Measurements from ENCODE around the gene ZNF519. TPM values are rescaled to one million over a fixed set of nuclear protein-coding genes. Genes with fewer than 3 reads are reported as not detected.
"Not testable (repeated sequence)": the region's sequence is repeated elsewhere in the genome, so short reads cannot be mapped to it uniquely, and the experiment has no call there.

Gene ZNF519
- 1 to 10 TPM in 3 of 4 donors, under 1 TPM in 1; 0.73 to 2.3 (median 2.0) TPM for total RNA-seq

DNA sequence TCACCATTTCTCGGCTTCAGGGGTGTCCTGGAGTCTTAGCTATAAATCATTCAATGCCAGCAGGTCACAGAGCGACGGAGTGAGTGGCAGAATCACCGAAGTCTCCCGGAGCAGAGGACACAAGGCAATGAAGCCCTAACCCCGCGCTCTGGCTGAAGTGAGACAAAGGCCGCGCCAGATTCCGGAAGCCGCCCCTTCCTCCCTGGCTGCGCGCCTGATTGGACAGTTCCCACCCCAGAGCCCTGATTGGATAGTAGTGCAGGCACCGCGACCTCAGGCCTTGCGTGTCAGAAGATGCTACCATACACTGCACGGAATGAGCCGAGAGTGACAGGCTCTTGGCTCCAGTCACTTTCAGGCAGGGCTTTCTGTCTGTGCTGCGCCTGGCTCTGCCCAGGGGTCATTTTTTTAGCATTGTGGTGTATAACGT lies at the start of gene ZNF519:
Gene ZNF519, minus strand, starts transcription at position 165 of the 430 bp plus-strand sequence. Its CDS starts 158 bp downstream, at position 7.
- H3K36me3 ChIP-seq; H3K4me1 ChIP-seq; intact Hi-C loops (cut with DNase I; ENCODE audit: low total_unique reads); in situ Hi-C loops (cut with MboI; ENCODE audit: low sequenced_read_pairs in 4 of 4); H3K27me3 ChIP-seq; H3K9me3 ChIP-seq: not testable (repeated sequence)
- DNase-seq = peak; percentile 92 to 95
- Histone ChIP-seq H3K27ac (peak within 1 kb of the TSS; percentile 6 to 81 (median 64)), H3K4me3 (peak within 1 kb of the TSS; percentile 60 to 82 (median 70))
- peak; percentile 100 for ATAC-seq

DNA sequence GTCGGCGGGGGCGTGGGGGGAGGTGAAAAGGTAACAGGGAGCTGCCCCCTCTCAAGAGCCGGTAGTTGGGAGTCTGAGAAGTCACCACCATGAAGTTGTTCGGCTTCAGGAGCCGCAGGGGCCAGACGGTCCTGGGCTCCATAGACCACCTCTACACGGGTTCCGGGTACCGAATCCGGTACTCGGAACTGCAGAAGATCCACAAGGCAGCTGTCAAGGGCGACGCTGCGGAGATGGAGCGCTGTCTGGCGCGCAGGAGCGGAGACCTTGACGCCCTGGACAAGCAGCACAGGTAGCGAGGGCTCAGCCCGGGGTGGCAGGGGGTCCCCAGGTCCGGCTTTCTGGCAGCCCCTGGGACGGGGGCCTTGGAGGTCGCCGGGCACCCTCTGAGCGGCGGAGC lies 47.1 kb upstream of the ZNF519 start:
- Histone ChIP-seq H3K36me3 (no peaks in the 10 kb centered on the region), H3K27ac (no peak overlapping the region), H3K4me1 (no peaks in the 10 kb centered on the region), H3K4me3 (peak overlapping the region; percentile 49 to 79 (median 65)), H3K9me3 (no peaks in the 10 kb centered on the region), H3K27me3 (no peaks in the 10 kb centered on the region)
- intact Hi-C loops (cut with DNase I; ENCODE audit: low total_unique reads) = no loop called here
- ATAC-seq (peak; percentile 12 to 37), DNase-seq (no peak)
- TF ChIP-seq POLR2A (IDR thresholded peaks at IDR 0.05) = no peak
- TF ChIP-seq, protein P1, sequence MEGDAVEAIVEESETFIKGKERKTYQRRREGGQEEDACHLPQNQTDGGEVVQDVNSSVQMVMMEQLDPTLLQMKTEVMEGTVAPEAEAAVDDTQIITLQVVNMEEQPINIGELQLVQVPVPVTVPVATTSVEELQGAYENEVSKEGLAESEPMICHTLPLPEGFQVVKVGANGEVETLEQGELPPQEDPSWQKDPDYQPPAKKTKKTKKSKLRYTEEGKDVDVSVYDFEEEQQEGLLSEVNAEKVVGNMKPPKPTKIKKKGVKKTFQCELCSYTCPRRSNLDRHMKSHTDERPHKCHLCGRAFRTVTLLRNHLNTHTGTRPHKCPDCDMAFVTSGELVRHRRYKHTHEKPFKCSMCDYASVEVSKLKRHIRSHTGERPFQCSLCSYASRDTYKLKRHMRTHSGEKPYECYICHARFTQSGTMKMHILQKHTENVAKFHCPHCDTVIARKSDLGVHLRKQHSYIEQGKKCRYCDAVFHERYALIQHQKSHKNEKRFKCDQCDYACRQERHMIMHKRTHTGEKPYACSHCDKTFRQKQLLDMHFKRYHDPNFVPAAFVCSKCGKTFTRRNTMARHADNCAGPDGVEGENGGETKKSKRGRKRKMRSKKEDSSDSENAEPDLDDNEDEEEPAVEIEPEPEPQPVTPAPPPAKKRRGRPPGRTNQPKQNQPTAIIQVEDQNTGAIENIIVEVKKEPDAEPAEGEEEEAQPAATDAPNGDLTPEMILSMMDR (IDR thresholded peaks at IDR 0.05 in 4 of 5, conservative IDR thresholded peaks at IDR 0.05 in 1 of 5) = no peak
- in situ Hi-C loops (cut with MboI; ENCODE audit: low sequenced_read_pairs in 4 of 4) = no loop called here

DNA sequence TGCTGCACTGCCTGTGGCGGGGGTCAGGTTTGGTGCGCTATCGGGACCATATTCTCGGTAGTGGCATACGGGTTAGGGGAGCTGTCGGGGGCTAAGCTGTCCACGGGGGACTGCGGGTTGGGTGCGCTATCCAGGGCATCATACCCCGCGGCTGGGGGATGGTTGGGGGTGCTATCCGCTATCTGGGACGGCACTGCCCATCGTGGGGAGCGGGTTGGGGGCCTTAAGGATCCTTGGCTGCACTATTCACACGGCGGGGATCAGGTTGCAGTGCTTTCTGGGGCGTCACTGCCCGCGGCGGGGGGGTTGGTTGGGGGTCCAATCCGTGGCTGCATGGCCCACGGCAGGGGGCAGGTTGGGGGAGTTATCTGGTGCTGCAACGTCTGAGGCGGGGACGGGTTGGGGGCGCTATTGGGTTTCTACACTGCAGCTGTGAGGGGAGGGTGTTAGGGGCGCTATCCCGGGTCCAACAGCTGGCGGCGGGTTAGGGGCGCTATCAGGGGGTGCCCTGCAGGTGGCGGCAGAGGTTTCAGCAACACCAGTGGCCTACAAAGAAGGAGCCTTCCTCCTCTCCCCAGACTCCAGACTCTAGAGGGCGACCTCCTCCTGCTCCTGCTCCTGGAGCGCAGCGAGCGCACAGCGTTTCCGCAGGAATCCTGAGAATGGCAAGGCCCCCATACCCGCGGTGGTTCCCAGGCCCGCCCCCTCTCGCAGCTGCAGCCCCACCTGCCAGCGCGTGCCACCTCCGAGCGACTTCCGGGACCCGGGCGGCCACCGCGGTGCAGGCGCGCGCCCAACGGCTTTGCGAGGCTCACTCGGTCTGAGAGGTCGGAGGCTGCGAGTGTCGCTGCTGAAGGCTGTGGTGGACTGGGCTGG lies 46.3 kb upstream of the ZNF519 start:
- H3K4me1 ChIP-seq; H3K9me3 ChIP-seq; H3K27me3 ChIP-seq; DNase-seq; H3K27ac ChIP-seq; intact Hi-C loops (cut with DNase I; ENCODE audit: low total_unique reads); in situ Hi-C loops (cut with MboI; ENCODE audit: low sequenced_read_pairs in 4 of 4); H3K36me3 ChIP-seq: not testable (repeated sequence)
- H3K4me3 ChIP-seq = peak overlapping the region; percentile 49 to 79 (median 65)
- TF ChIP-seq, protein P1 (IDR thresholded peaks at IDR 0.05 in 4 of 5, conservative IDR thresholded peaks at IDR 0.05 in 1 of 5) = peak; percentile 30 to 63 (median 46)
- peak; percentile 91 to 93 for ATAC-seq

DNA sequence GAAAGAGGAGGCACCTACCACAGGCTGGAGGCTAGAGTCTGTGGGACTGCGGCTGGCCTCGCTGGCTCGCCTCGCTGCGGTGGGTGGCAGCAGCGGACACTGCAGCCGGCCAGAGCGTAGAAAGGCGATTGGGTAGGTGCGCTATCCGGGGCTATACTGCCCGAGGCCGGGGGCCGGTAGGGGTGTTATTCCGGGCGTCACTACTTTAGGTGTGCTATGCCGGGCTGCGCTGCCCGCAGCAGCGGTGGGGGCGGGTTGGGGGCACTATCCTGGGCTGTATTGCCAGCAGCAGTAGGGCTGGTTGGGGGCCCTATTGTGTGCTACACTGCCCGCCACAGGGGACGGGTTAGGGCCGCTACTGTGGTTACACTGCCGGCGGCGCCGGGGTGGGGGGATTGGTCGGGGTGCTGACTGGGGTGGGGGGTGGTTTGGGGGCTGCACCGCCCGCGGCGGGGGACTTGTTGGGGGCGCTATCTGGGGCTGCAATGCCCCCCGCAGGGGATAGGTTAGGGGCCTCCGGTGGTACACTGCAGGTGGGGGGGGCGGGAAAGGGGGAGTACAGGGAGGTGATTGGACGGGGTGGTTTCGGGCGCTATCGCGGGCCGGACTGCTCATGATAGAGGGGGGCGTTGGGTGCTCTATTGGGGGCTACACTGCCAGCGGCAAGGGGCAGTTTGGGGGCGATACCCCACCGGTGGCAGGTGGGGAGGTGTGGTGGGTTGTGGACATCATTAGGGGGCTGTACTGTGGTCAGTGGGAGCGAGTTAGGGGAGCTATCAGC lies 45.5 kb upstream of the ZNF519 start:
- ATAC-seq; DNase-seq; in situ Hi-C loops (cut with MboI; ENCODE audit: low sequenced_read_pairs in 4 of 4); intact Hi-C loops (cut with DNase I; ENCODE audit: low total_unique reads); H3K36me3 ChIP-seq; H3K9me3 ChIP-seq; H3K27ac ChIP-seq; H3K4me1 ChIP-seq; H3K27me3 ChIP-seq; H3K4me3 ChIP-seq: not testable (repeated sequence)

DNA sequence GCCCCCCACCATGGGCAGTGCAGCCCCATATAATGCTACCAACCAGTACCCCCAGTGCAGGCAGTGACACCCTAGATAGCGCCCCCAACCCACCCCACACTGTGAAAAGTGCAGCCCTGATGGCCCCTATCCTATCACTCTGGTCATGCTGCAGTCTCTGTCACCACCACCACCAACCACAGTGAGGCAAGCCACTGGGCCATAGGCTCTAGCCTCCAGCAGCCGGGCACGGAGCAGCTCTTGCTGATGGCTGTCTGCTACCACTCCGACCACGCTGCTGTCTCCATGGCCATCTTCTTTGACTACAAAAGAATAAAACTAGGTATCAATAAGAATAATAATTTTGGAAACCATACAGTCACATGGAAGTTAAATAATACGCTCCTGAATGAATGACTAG lies 43.2 kb upstream of the ZNF519 start:
- H3K4me1 ChIP-seq; H3K27ac ChIP-seq; H3K9me3 ChIP-seq; H3K4me3 ChIP-seq; intact Hi-C loops (cut with DNase I; ENCODE audit: low total_unique reads); ATAC-seq; in situ Hi-C loops (cut with MboI; ENCODE audit: low sequenced_read_pairs in 4 of 4); H3K27me3 ChIP-seq; DNase-seq; H3K36me3 ChIP-seq: not testable (repeated sequence)

DNA sequence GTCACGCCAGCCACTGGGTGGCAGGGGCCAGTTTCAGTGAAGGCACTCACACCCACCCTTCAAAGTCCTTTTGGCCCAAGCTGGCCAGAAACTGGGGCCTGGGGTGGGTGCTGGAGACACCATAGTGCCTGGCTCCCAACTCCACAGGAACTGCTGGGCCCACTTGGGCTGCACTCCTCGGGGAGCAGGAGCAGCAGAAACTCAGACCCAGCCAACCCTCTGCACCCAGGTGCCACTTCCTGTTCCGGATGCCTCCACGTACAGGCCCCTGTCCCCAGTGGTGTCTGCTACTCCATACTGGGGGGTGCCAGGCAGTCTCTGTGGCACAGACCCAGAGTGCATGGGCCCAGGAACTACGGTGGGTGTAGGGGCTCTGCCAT lies 42.5 kb upstream of the ZNF519 start:
- intact Hi-C loops (cut with DNase I; ENCODE audit: low total_unique reads) = no loop called here
- Histone ChIP-seq H3K27ac (no peak overlapping the region), H3K27me3 (no peaks in the 10 kb centered on the region), H3K4me1 (no peaks in the 10 kb centered on the region), H3K36me3 (no peaks in the 10 kb centered on the region), H3K4me3 (no peak overlapping the region), H3K9me3 (no peaks in the 10 kb centered on the region)
- in situ Hi-C loops (cut with MboI; ENCODE audit: low sequenced_read_pairs in 4 of 4) = no loop called here
- ATAC-seq (no peak), DNase-seq (no peak)
- no peak for TF ChIP-seq POLR2A (IDR thresholded peaks at IDR 0.05)
- TF ChIP-seq, protein P1 (IDR thresholded peaks at IDR 0.05 in 4 of 5, conservative IDR thresholded peaks at IDR 0.05 in 1 of 5) = no peak

DNA sequence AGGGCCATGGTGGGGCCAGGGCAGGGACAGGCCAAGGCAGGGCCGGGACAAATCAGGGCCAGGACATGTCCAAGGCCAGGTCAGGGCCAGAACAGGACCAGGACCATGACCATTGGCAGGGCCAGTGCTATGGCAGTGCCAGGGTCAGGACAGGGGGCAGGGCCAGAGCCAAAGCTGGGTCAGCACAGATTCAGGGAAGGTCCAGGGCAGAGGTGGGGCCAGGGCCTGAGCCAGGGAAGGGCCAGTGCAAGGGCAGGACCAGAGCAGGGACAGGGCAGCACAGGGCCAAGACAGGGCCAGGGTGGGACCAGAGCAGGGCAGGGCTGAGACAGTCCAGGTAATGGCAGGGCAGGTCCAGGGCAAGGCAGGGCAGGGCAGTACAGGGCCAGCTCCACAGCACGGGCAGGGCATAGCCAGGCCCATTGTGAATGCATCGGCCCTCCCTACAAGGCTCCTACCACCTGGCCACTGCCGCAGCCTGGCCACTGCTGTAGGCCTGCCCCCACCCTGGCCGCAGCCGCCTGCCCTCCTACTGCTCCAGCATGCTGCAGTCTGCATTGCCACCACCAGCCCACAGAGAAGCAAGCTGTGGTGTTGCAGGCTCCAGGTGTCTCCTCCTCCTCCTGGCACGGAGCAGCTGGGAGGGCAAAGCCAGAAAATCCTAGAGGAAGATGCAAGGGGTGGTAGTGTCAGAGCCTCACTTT lies 41.9 kb upstream of the ZNF519 start:
- peak overlapping the region in 1 of 4 donors; percentile 52 for H3K27ac ChIP-seq
- intact Hi-C loops (cut with DNase I; ENCODE audit: low total_unique reads); H3K36me3 ChIP-seq; in situ Hi-C loops (cut with MboI; ENCODE audit: low sequenced_read_pairs in 4 of 4); H3K4me1 ChIP-seq; H3K27me3 ChIP-seq; H3K9me3 ChIP-seq; DNase-seq; ATAC-seq; H3K4me3 ChIP-seq: not testable (repeated sequence)
